Liver (tissue), 9 donors: ENCODE data around the gene TERT. TPM values are rescaled to one million over a fixed set of nuclear protein-coding genes. Genes with fewer than 3 reads are reported as not detected.

Experiments used
- DNase-seq: peaks from one replicate; pipeline ENCODE4 v3.0.0-alpha.2; 2017; ENCODE audit warnings: low spot score
- H3K27ac ChIP-seq, 2 donors: one replicate each; pipeline ENCODE4 v1.7.0; 2013; ENCODE audit warnings: inconsistent platforms in 2 of 2, low read length in 2 of 2, control low read depth in 1 of 2, low read depth in 1 of 2, mild to moderate bottlenecking in 1 of 2
- H3K27me3 ChIP-seq, 4 donors: one replicate each; pipeline versions ENCODE4 v1.6.1 to v1.7.0; 2013; ENCODE audit warnings: low read length in 3 of 4, inconsistent platforms in 1 of 4, mild to moderate bottlenecking in 1 of 4, moderate library complexity in 1 of 4; ENCODE audit not compliant: control insufficient read depth in 4 of 4, insufficient read depth in 4 of 4
- H3K36me3 ChIP-seq, 4 donors: one replicate each; pipeline versions ENCODE4 v1.6.1 to v1.7.0; 2013; ENCODE audit warnings: low read length in 3 of 4, mild to moderate bottlenecking in 3 of 4, low read depth in 1 of 4, moderate library complexity in 1 of 4; ENCODE audit not compliant: control insufficient read depth in 4 of 4, insufficient read depth in 3 of 4
- H3K4me1 ChIP-seq, 4 donors: one replicate each; pipeline versions ENCODE4 v1.6.1 to v1.7.0; 2013; ENCODE audit warnings: low read length in 3 of 4, mild to moderate bottlenecking in 3 of 4, moderate library complexity in 1 of 4; ENCODE audit not compliant: control insufficient read depth in 4 of 4, insufficient read depth in 4 of 4
- H3K4me3 ChIP-seq, 3 donors: one replicate each; pipeline versions ENCODE4 v1.6.1 to v1.7.0; 2013; ENCODE audit warnings: low read length in 3 of 3, control low read depth in 1 of 3, low read depth in 1 of 3, mild to moderate bottlenecking in 1 of 3
- H3K9ac ChIP-seq, 2 donors: one replicate each; pipeline ENCODE4 v1.7.0; 2013; ENCODE audit warnings: low read length in 2 of 2, mild to moderate bottlenecking in 2 of 2, moderate library complexity in 2 of 2, control low read depth in 1 of 2, low read depth in 1 of 2
- H3K9me3 ChIP-seq, 4 donors: one replicate each; pipeline versions ENCODE4 v1.6.1 to v1.7.0; 2013; ENCODE audit warnings: low read length in 3 of 4; ENCODE audit not compliant: control insufficient read depth in 4 of 4
- EGR1 ChIP-seq, 2 donors: IDR thresholded peaks; 2 replicates each; pipeline ENCODE4 v1.6.1; 2016 to 2018; ENCODE audit warnings: antibody characterized with exemption in 2 of 2, low read depth in 2 of 2
- FOXA1 ChIP-seq: IDR thresholded peaks from 2 replicates; pipeline ENCODE4 v1.6.1; 2016; ENCODE audit warnings: antibody characterized with exemption
- FOXA2 ChIP-seq: IDR thresholded peaks from 2 replicates; pipeline ENCODE4 v1.6.1; 2016; ENCODE audit warnings: antibody characterized with exemption
- GABPA ChIP-seq, 2 donors: IDR thresholded peaks in 1 of 2; conservative IDR thresholded peaks in 1 of 2; 2 replicates each; pipeline ENCODE4 v1.6.1; 2016; ENCODE audit warnings: antibody characterized with exemption in 2 of 2, mild to moderate bottlenecking in 1 of 2, moderate library complexity in 1 of 2
- HNF4A ChIP-seq, 2 donors: conservative IDR thresholded peaks; 2 replicates each; pipeline ENCODE4 v1.6.1; 2016; ENCODE audit warnings: antibody characterized with exemption in 2 of 2, mild to moderate bottlenecking in 2 of 2
- HNF4G ChIP-seq: IDR thresholded peaks from 2 replicates; pipeline ENCODE4 v1.6.1; 2016; ENCODE audit warnings: antibody characterized with exemption
- JUND ChIP-seq, 2 donors: IDR thresholded peaks; 2 replicates each; pipeline ENCODE4 v1.6.1; 2016; ENCODE audit warnings: antibody characterized with exemption in 2 of 2
- NR2F2 ChIP-seq: IDR thresholded peaks from 2 replicates; pipeline ENCODE4 v1.6.1; 2016; ENCODE audit warnings: antibody characterized with exemption
- RAD21 ChIP-seq, 2 donors: IDR thresholded peaks; 2 replicates each; pipeline ENCODE4 v1.6.1; 2016; ENCODE audit warnings: antibody characterized with exemption in 2 of 2, mild to moderate bottlenecking in 2 of 2
- RXRA ChIP-seq, 2 donors: IDR thresholded peaks; 2 replicates each; pipeline ENCODE4 v1.6.1; 2017 to 2018; ENCODE audit warnings: antibody characterized with exemption in 2 of 2, mild to moderate bottlenecking in 1 of 2
- SP1 ChIP-seq: IDR thresholded peaks from 2 replicates; pipeline ENCODE4 v1.6.1; 2018; ENCODE audit warnings: antibody characterized with exemption, mild to moderate bottlenecking
- TAF1 ChIP-seq: conservative IDR thresholded peaks from 2 replicates; pipeline ENCODE4 v1.6.1; 2016; ENCODE audit warnings: antibody characterized with exemption, mild to moderate bottlenecking
- YY1 ChIP-seq: IDR thresholded peaks from 2 replicates; pipeline ENCODE4 v1.6.1; 2016; ENCODE audit warnings: antibody characterized with exemption, mild to moderate bottlenecking
- WGBS: extraction: QIAGEN DNeasy Blood & Tissue Kit; methylation state at CpG from one replicate; pipeline ENCODE4 v1.1.7; 2013; 5-methylcytosine and 5-hydroxymethylcytosine counted together
- polyA plus RNA-seq, 2 donors: library from polyadenylated mRNA; stranded (reverse) in 1 of 2; unstranded in 1 of 2; fragments of 200-250 nt in 1 of 2; fragments of >200 nt in 1 of 2; fragmentation: Nextera tagmentation in 1 of 2; extraction: Ambion mirVana in 1 of 2; gene quantifications; one replicate each; pipeline versions ENCODE4 v1.2.1 to v1.2.3, GENCODE V29; 2013 to 2015
- total RNA-seq, 2 donors: library from RNA; depleted of rRNA; stranded (reverse); fragments of >200 nt; gene quantifications; one replicate each; pipeline ENCODE4 v1.2.3, GENCODE V29; 2014
- TF ChIP-seq, protein P1 (sequence below): fragments of 150-350 bp; IDR thresholded peaks from 2 replicates; pipeline ENCODE4 v1.5.1; 2017; ENCODE audit warnings: improper control_type of control experiment, low read depth, low read length; ENCODE audit not compliant: missing input control
- TF ChIP-seq, protein P2 (sequence below): IDR thresholded peaks from 2 replicates; pipeline ENCODE4 v1.6.1; 2016; ENCODE audit warnings: antibody characterized with exemption, mild to moderate bottlenecking
- TF ChIP-seq, protein P3 (sequence below): IDR thresholded peaks from 2 replicates; pipeline ENCODE4 v1.6.1; 2016; ENCODE audit warnings: antibody characterized with exemption
- TF ChIP-seq, protein P4 (sequence below): IDR thresholded peaks from 2 replicates; pipeline ENCODE4 v1.6.1; 2016; ENCODE audit warnings: antibody characterized with exemption
- TF ChIP-seq, protein P5 (sequence below): IDR thresholded peaks from 2 replicates; pipeline ENCODE4 v1.6.1; 2016; ENCODE audit warnings: antibody characterized with exemption
- donor health status: healthy.
- donor health status: healthy.
- donor health status: healthy.
- donor health status: healthy.
- donor health status: healthy.

Gene TERT
- total and polyA plus RNA-seq, 4 donors, result 0.14 TPM; not detected in 3

DNA sequence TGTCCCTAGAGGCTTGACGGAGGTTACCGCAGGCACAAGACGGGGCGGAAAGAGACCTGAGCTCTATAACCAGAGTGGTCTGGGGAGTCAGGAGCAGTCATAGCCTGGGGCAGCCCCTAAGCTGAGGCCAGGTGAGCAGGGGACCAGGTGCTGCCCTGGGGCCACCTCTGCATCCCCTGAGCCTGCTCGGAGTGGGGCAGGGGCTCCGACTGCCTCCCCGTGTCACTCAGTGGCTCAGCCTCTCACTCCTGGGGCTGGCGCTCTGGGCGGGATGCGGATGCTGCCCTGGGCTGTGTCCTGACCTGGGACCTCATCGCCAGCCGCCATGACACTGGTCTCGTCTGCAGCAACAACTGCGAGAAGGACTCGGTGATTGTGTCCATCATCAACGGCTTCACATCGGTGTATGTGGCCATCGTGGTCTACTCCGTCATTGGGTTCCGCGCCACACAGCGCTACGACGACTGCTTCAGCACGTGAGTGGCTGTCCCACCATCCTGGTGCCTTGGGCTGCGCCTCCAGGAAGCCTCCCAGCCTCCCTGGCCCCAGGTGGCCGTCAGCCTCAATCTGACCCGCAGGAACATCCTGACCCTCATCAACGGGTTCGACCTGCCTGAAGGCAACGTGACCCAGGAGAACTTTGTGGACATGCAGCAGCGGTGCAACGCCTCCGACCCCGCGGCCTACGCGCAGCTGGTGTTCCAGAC lies 78.5 kb downstream of the TERT start:
- 94% methylated on average over 38 of the region's 38 CpGs for WGBS
- no peaks in the 10 kb centered on the region for H3K27me3 ChIP-seq
- DNase-seq, result no peak
- TF ChIP-seq GABPA (IDR thresholded peaks at IDR 0.05 in 1 of 2, conservative IDR thresholded peaks at IDR 0.05 in 1 of 2) (no peak), TAF1 (no peak), JUND (IDR thresholded peaks at IDR 0.05) (no peak), SP1 (no peak), FOXA1 (no peak), EGR1 (IDR thresholded peaks at IDR 0.05; ENCODE audit: low read depth in 2 of 2) (no peak), HNF4G (no peak), NR2F2 (no peak), YY1 (no peak), FOXA2 (no peak), RAD21 (IDR thresholded peaks at IDR 0.05) (no peak), HNF4A (conservative IDR thresholded peaks at IDR 0.05) (no peak), RXRA (IDR thresholded peaks at IDR 0.05) (no peak)
- TF ChIP-seq, protein P1, sequence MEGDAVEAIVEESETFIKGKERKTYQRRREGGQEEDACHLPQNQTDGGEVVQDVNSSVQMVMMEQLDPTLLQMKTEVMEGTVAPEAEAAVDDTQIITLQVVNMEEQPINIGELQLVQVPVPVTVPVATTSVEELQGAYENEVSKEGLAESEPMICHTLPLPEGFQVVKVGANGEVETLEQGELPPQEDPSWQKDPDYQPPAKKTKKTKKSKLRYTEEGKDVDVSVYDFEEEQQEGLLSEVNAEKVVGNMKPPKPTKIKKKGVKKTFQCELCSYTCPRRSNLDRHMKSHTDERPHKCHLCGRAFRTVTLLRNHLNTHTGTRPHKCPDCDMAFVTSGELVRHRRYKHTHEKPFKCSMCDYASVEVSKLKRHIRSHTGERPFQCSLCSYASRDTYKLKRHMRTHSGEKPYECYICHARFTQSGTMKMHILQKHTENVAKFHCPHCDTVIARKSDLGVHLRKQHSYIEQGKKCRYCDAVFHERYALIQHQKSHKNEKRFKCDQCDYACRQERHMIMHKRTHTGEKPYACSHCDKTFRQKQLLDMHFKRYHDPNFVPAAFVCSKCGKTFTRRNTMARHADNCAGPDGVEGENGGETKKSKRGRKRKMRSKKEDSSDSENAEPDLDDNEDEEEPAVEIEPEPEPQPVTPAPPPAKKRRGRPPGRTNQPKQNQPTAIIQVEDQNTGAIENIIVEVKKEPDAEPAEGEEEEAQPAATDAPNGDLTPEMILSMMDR, result no peak
- TF ChIP-seq, protein P2, sequence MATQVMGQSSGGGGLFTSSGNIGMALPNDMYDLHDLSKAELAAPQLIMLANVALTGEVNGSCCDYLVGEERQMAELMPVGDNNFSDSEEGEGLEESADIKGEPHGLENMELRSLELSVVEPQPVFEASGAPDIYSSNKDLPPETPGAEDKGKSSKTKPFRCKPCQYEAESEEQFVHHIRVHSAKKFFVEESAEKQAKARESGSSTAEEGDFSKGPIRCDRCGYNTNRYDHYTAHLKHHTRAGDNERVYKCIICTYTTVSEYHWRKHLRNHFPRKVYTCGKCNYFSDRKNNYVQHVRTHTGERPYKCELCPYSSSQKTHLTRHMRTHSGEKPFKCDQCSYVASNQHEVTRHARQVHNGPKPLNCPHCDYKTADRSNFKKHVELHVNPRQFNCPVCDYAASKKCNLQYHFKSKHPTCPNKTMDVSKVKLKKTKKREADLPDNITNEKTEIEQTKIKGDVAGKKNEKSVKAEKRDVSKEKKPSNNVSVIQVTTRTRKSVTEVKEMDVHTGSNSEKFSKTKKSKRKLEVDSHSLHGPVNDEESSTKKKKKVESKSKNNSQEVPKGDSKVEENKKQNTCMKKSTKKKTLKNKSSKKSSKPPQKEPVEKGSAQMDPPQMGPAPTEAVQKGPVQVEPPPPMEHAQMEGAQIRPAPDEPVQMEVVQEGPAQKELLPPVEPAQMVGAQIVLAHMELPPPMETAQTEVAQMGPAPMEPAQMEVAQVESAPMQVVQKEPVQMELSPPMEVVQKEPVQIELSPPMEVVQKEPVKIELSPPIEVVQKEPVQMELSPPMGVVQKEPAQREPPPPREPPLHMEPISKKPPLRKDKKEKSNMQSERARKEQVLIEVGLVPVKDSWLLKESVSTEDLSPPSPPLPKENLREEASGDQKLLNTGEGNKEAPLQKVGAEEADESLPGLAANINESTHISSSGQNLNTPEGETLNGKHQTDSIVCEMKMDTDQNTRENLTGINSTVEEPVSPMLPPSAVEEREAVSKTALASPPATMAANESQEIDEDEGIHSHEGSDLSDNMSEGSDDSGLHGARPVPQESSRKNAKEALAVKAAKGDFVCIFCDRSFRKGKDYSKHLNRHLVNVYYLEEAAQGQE, result no peak
- TF ChIP-seq, protein P3, sequence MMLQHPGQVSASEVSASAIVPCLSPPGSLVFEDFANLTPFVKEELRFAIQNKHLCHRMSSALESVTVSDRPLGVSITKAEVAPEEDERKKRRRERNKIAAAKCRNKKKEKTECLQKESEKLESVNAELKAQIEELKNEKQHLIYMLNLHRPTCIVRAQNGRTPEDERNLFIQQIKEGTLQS, result no peak
- TF ChIP-seq, protein P4, sequence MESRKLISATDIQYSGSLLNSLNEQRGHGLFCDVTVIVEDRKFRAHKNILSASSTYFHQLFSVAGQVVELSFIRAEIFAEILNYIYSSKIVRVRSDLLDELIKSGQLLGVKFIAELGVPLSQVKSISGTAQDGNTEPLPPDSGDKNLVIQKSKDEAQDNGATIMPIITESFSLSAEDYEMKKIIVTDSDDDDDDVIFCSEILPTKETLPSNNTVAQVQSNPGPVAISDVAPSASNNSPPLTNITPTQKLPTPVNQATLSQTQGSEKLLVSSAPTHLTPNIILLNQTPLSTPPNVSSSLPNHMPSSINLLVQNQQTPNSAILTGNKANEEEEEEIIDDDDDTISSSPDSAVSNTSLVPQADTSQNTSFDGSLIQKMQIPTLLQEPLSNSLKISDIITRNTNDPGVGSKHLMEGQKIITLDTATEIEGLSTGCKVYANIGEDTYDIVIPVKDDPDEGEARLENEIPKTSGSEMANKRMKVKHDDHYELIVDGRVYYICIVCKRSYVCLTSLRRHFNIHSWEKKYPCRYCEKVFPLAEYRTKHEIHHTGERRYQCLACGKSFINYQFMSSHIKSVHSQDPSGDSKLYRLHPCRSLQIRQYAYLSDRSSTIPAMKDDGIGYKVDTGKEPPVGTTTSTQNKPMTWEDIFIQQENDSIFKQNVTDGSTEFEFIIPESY, result no peak
- TF ChIP-seq, protein P5, sequence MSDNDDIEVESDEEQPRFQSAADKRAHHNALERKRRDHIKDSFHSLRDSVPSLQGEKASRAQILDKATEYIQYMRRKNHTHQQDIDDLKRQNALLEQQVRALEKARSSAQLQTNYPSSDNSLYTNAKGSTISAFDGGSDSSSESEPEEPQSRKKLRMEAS, result no peak
- H3K36me3 ChIP-seq, result no peaks in the 10 kb centered on the region
- H3K4me1 ChIP-seq, result no peaks in the 10 kb centered on the region
- no peak overlapping the region for H3K9ac ChIP-seq
- H3K27ac ChIP-seq, result no peak overlapping the region
- peaks cover 0 to 2% (median 0%) of the 10 kb centered on the region in 4 donors for H3K9me3 ChIP-seq
- no peak overlapping the region for H3K4me3 ChIP-seq
